Measurements from ENCODE around the gene HLA-A.

HLA-A gene

GRCh38 chr6:29919506-29920445 lies 22.6 kb upstream of the HLA-A start:
- no peaks in the 10 kb centered on the region for H3K4me1 ChIP-seq (ENCODE audit: low read length)
- no peaks in the 10 kb centered on the region for H3F3A ChIP-seq (ENCODE audit: insufficient read depth, low read length)
- no peak overlapping the region for H3K4me3 ChIP-seq (ENCODE audit: low read length)
- no peaks in the 10 kb centered on the region for H3K79me2 ChIP-seq (ENCODE audit: low read length)
- no peak overlapping the region for H3K27ac ChIP-seq (ENCODE audit: low read length)
- DNase-seq = no peak
- no peaks in the 10 kb centered on the region for H4K20me1 ChIP-seq (ENCODE audit: insufficient read depth, low read length)
- H3K4me2 ChIP-seq (ENCODE audit: low read depth, low read length) = no peak overlapping the region
- H3K27me3 ChIP-seq (replicated peaks; ENCODE audit: insufficient read depth, low read length) = no peaks in the 10 kb centered on the region
- TF ChIP-seq CTCF (IDR thresholded peaks at IDR 0.05; ENCODE audit: low read length) = no peak
- no peak for TF ChIP-seq EZH2 (optimal IDR thresholded peaks at IDR 0.05; ENCODE audit: low read depth, low read length)
- TF ChIP-seq EZH2phosphoT487 (IDR thresholded peaks at IDR 0.05; ENCODE audit: low read length) = no peak
- H3K9ac ChIP-seq (ENCODE audit: low read length) = no peak overlapping the region
- H3K9me2 ChIP-seq (replicated peaks; ENCODE audit: insufficient read depth, low read length) = no peaks in the 10 kb centered on the region
- H2AFZ ChIP-seq (ENCODE audit: low read length) = no peak overlapping the region
- no peaks in the 10 kb centered on the region for H3K36me3 ChIP-seq (replicated peaks; ENCODE audit: insufficient read depth, low read length)
- no peaks in the 10 kb centered on the region for H3K9me3 ChIP-seq (replicated peaks; ENCODE audit: insufficient read depth, low read length)

- Histone ChIP-seq H3K27me3 (replicated peaks; ENCODE audit: insufficient read depth, low read length) (no peaks in the 10 kb centered on the region), H3F3A (ENCODE audit: insufficient read depth, low read length) (no peaks in the 10 kb centered on the region), H3K4me2 (ENCODE audit: low read depth, low read length) (no peak overlapping the region), H3K9me2 (replicated peaks; ENCODE audit: insufficient read depth, low read length) (no peaks in the 10 kb centered on the region), H4K20me1 (ENCODE audit: insufficient read depth, low read length) (no peaks in the 10 kb centered on the region), H2AFZ (ENCODE audit: low read length) (no peak overlapping the region), H3K4me1 (ENCODE audit: low read length) (no peaks in the 10 kb centered on the region), H3K9ac (ENCODE audit: low read length) (no peak overlapping the region), H3K9me3 (replicated peaks; ENCODE audit: insufficient read depth, low read length) (no peaks in the 10 kb centered on the region), H3K79me2 (ENCODE audit: low read length) (no peaks in the 10 kb centered on the region), H3K4me3 (ENCODE audit: low read length) (no peak overlapping the region), H3K36me3 (replicated peaks; ENCODE audit: insufficient read depth, low read length) (no peaks in the 10 kb centered on the region), H3K27ac (ENCODE audit: low read length) (no peak overlapping the region)
- TF ChIP-seq EZH2 (optimal IDR thresholded peaks at IDR 0.05; ENCODE audit: low read depth, low read length) = no peak
- no peak for TF ChIP-seq CTCF (IDR thresholded peaks at IDR 0.05; ENCODE audit: low read length)
- TF ChIP-seq EZH2phosphoT487 (IDR thresholded peaks at IDR 0.05; ENCODE audit: low read length) = no peak
- DNase-seq = no peak
Observed at GRCh38 chr6:29924287-29924686, 18.0 kb upstream of the HLA-A start.

GRCh38 chr6:29924731-29925130 lies 17.6 kb upstream of the HLA-A start:
- no peaks in the 10 kb centered on the region for H3K79me2 ChIP-seq (ENCODE audit: low read length)
- no peaks in the 10 kb centered on the region for H3K4me1 ChIP-seq (ENCODE audit: low read length)
- TF ChIP-seq EZH2 (optimal IDR thresholded peaks at IDR 0.05; ENCODE audit: low read depth, low read length) (no peak), EZH2phosphoT487 (IDR thresholded peaks at IDR 0.05; ENCODE audit: low read length) (no peak), CTCF (IDR thresholded peaks at IDR 0.05; ENCODE audit: low read length) (no peak)
- DNase-seq = no peak
- H2AFZ ChIP-seq (ENCODE audit: low read length) = no peak overlapping the region
- H3K36me3 ChIP-seq (replicated peaks; ENCODE audit: insufficient read depth, low read length) = no peaks in the 10 kb centered on the region
- H3F3A ChIP-seq (ENCODE audit: insufficient read depth, low read length) = no peaks in the 10 kb centered on the region
- no peaks in the 10 kb centered on the region for H3K9me2 ChIP-seq (replicated peaks; ENCODE audit: insufficient read depth, low read length)
- no peak overlapping the region for H3K4me2 ChIP-seq (ENCODE audit: low read depth, low read length)
- no peaks in the 10 kb centered on the region for H4K20me1 ChIP-seq (ENCODE audit: insufficient read depth, low read length)
- H3K9ac ChIP-seq (ENCODE audit: low read length) = no peak overlapping the region
- H3K4me3 ChIP-seq (ENCODE audit: low read length) = no peak overlapping the region
- no peaks in the 10 kb centered on the region for H3K9me3 ChIP-seq (replicated peaks; ENCODE audit: insufficient read depth, low read length)
- H3K27ac ChIP-seq (ENCODE audit: low read length) = no peak overlapping the region
- no peaks in the 10 kb centered on the region for H3K27me3 ChIP-seq (replicated peaks; ENCODE audit: insufficient read depth, low read length)

Measured in MM.1S (cell line).